ENCODE measurements around the gene PLEKHA8. TPM values are rescaled to one million over a fixed set of nuclear protein-coding genes. Genes with fewer than 3 reads are reported as not detected.
A peak's percentile ranks its signal among the peaks of the same experiment; 100 is the strongest.

Gene PLEKHA8
- 8.6 and 10.6 TPM in 2 replicates for total RNA-seq (2014; rRNA removed; shearing (Covaris generic); ENCODE audit: low replicate concordance)

GRCh38 chr7:30028216-30028748 lies at the start of gene PLEKHA8:
PLEKHA8 (plus strand) TSS chr7:30028412; CDS start chr7:30028763, 351 bp downstream.
- H3K4me3 ChIP-seq = peak within 1 kb of the TSS; percentile 60
- DNase-seq = peak; percentile 79
- H3K36me3 ChIP-seq = no peaks in the 10 kb centered on the region
- H3K9me3 ChIP-seq = no peaks in the 10 kb centered on the region
- no peaks in the 10 kb centered on the region for H3K27me3 ChIP-seq

GRCh38 chr7:29980151-29980550 lies 48.1 kb upstream of the PLEKHA8 start:
- Histone ChIP-seq H3K27me3 (no peaks in the 10 kb centered on the region), H3K4me3 (no peak overlapping the region), H3K9me3 (no peaks in the 10 kb centered on the region), H3K36me3 (peaks cover 6% of the 10 kb centered on the region; the same call in 1 of the 2 replicates)
- no peak for DNase-seq

GRCh38 chr7:29987083-29987482 lies 41.1 kb upstream of the PLEKHA8 start:
- no peaks in the 10 kb centered on the region for H3K9me3 ChIP-seq
- no peak overlapping the region for H3K4me3 ChIP-seq
- H3K36me3 ChIP-seq = no peaks in the 10 kb centered on the region; the same call in 1 of the 2 replicates
- no peak for DNase-seq
- H3K27me3 ChIP-seq = no peaks in the 10 kb centered on the region

GRCh38 chr7:29987811-29988317 lies 40.3 kb upstream of the PLEKHA8 start:
- no peaks in the 10 kb centered on the region for H3K27me3 ChIP-seq
- H3K4me3 ChIP-seq = peak overlapping the region; percentile 82
- H3K36me3 ChIP-seq = no peaks in the 10 kb centered on the region; the same call in 1 of the 2 replicates
- peak; percentile 8 for DNase-seq
- H3K9me3 ChIP-seq = no peaks in the 10 kb centered on the region

GRCh38 chr7:29988424-29989256 lies 39.6 kb upstream of the PLEKHA8 start:
- H3K4me3 ChIP-seq = peak overlapping the region; percentile 82
- no peaks in the 10 kb centered on the region for H3K27me3 ChIP-seq
- peak; percentile 54 for DNase-seq
- peaks cover 2% of the 10 kb centered on the region; the same call in 1 of the 2 replicates for H3K9me3 ChIP-seq
- no peaks in the 10 kb centered on the region; the same call in 1 of the 2 replicates for H3K36me3 ChIP-seq

- peaks cover 3% of the 10 kb centered on the region; the same call in 1 of the 2 replicates for H3K9me3 ChIP-seq
- H3K4me3 ChIP-seq = peak within 1 kb of the TSS; percentile 82
- no peaks in the 10 kb centered on the region; the same call in 1 of the 2 replicates for H3K36me3 ChIP-seq
- peak; percentile 61 for DNase-seq
- no peaks in the 10 kb centered on the region for H3K27me3 ChIP-seq
Measured at GRCh38 chr7:29989257-29989995, 38.8 kb upstream of the PLEKHA8 start, which contains the start of gene SCRN1. SCRN1 (minus strand) TSS chr7:29989801; CDS start chr7:29969067, 20,734 bp downstream.

- Histone ChIP-seq H3K36me3 (no peaks in the 10 kb centered on the region; the same call in 1 of the 2 replicates), H3K4me3 (no peak overlapping the region), H3K9me3 (peaks cover 3% of the 10 kb centered on the region; the same call in 1 of the 2 replicates), H3K27me3 (no peaks in the 10 kb centered on the region)
- no peak for DNase-seq
Measured at GRCh38 chr7:29990931-29991330, 37.3 kb upstream of the PLEKHA8 start.

- H3K4me3 ChIP-seq = no peak overlapping the region
- no peaks in the 10 kb centered on the region for H3K27me3 ChIP-seq
- DNase-seq = no peak
- H3K36me3 ChIP-seq = no peaks in the 10 kb centered on the region; the same call in 1 of the 2 replicates
- H3K9me3 ChIP-seq = peaks cover 3% of the 10 kb centered on the region; the same call in 1 of the 2 replicates
Measured at GRCh38 chr7:29991937-29992336, 36.3 kb upstream of the PLEKHA8 start.

GRCh38 chr7:29993140-29993539 lies 35.1 kb upstream of the PLEKHA8 start:
- no peak for DNase-seq
- Histone ChIP-seq H3K9me3 (peaks cover 3% of the 10 kb centered on the region; the same call in 1 of the 2 replicates), H3K27me3 (no peaks in the 10 kb centered on the region), H3K36me3 (no peaks in the 10 kb centered on the region; the same call in 1 of the 2 replicates), H3K4me3 (no peak overlapping the region)

- no peaks in the 10 kb centered on the region for H3K36me3 ChIP-seq
- peaks cover 3% of the 10 kb centered on the region; the same call in 1 of the 2 replicates for H3K9me3 ChIP-seq
- DNase-seq = no peak
Measured at GRCh38 chr7:29995652-29996051, 32.6 kb upstream of the PLEKHA8 start.

GRCh38 chr7:29996321-29996720 lies 31.9 kb upstream of the PLEKHA8 start:
- Histone ChIP-seq H3K9me3 (peaks cover 3% of the 10 kb centered on the region; the same call in 1 of the 2 replicates), H3K27me3 (no peaks in the 10 kb centered on the region), H3K4me3 (no peak overlapping the region), H3K36me3 (no peaks in the 10 kb centered on the region)
- DNase-seq = no peak

More at GRCh38 chr7:29995652-29996051, 32.6 kb upstream of the PLEKHA8 start:
- Histone ChIP-seq H3K27me3 (no peaks in the 10 kb centered on the region), H3K4me3 (no peak overlapping the region)

- H3K27me3 ChIP-seq = no peaks in the 10 kb centered on the region
- H3K9me3 ChIP-seq = peaks cover 2% of the 10 kb centered on the region; the same call in 1 of the 2 replicates
- DNase-seq = no peak
- no peaks in the 10 kb centered on the region for H3K36me3 ChIP-seq
- H3K4me3 ChIP-seq = no peak overlapping the region
Measured at GRCh38 chr7:29998489-29998888, 29.7 kb upstream of the PLEKHA8 start.

- H3K9me3 ChIP-seq = no peaks in the 10 kb centered on the region
Measured at GRCh38 chr7:30001998-30002397, 26.2 kb upstream of the PLEKHA8 start.

GRCh38 chr7:30003098-30003497 lies 25.1 kb upstream of the PLEKHA8 start:
- no peaks in the 10 kb centered on the region for H3K27me3 ChIP-seq
- no peak overlapping the region for H3K4me3 ChIP-seq
- H3K9me3 ChIP-seq = no peaks in the 10 kb centered on the region
- H3K36me3 ChIP-seq = no peaks in the 10 kb centered on the region
- no peak for DNase-seq

More at GRCh38 chr7:30001998-30002397, 26.2 kb upstream of the PLEKHA8 start:
- no peaks in the 10 kb centered on the region for H3K27me3 ChIP-seq
- DNase-seq = no peak
- H3K36me3 ChIP-seq = no peaks in the 10 kb centered on the region
- no peak overlapping the region for H3K4me3 ChIP-seq

GRCh38 chr7:30005464-30005863 lies 22.7 kb upstream of the PLEKHA8 start:
- no peaks in the 10 kb centered on the region for H3K9me3 ChIP-seq
- H3K27me3 ChIP-seq = no peaks in the 10 kb centered on the region
- H3K36me3 ChIP-seq = no peaks in the 10 kb centered on the region
- no peak overlapping the region for H3K4me3 ChIP-seq
- no peak for DNase-seq

GRCh38 chr7:30010021-30010420 lies 18.2 kb upstream of the PLEKHA8 start:
- DNase-seq = no peak
- Histone ChIP-seq H3K36me3 (peaks cover 2% of the 10 kb centered on the region; the same call in 1 of the 2 replicates), H3K27me3 (no peaks in the 10 kb centered on the region), H3K9me3 (no peaks in the 10 kb centered on the region), H3K4me3 (no peak overlapping the region)

Measured in MG63 (cell line).